Stimulated activated CD8-positive, alpha-beta memory T cell treated with anti-CD3 and anti-CD28 coated beads, Interleukin-7, amount 100 ng/mL, for 1 hour (primary cell): Measurements from ENCODE around the gene LENEP.

Source experiments
- DNase-seq, 2 donors: peaks; one replicate each; pipeline ENCODE4 v3.0.0-alpha.2; 2020; ENCODE audit warnings: low read depth in 2 of 2

Gene LENEP

GRCh38 chr1:154960446-154961136, 32.8 kb upstream of the LENEP start:
- DNase-seq: no peak

- peak; percentile 46 to 55 for DNase-seq
Observed at GRCh38 chr1:154961207-154962155, 31.9 kb upstream of the LENEP start, which contains the start of gene PYGO2. PYGO2 (minus strand) TSS chr1:154961782; CDS start chr1:154961576, 206 bp downstream.

GRCh38 chr1:154962156-154962749, 31.1 kb upstream of the LENEP start:
- no peak for DNase-seq

GRCh38 chr1:154962795-154963330, 30.5 kb upstream of the LENEP start:
- no peak for DNase-seq

GRCh38 chr1:154963643-154964042, 29.7 kb upstream of the LENEP start:
- no peak for DNase-seq

- no peak for DNase-seq
Observed at GRCh38 chr1:154964359-154964758, 29.0 kb upstream of the LENEP start.

- no peak for DNase-seq
Observed at GRCh38 chr1:154966111-154966510, 27.3 kb upstream of the LENEP start.

- DNase-seq: no peak
Observed at GRCh38 chr1:154967331-154967950, 25.9 kb upstream of the LENEP start.

GRCh38 chr1:154968731-154969130, 24.7 kb upstream of the LENEP start:
- no peak for DNase-seq

GRCh38 chr1:154969246-154969645, 24.1 kb upstream of the LENEP start:
- no peak for DNase-seq

- DNase-seq: no peak
Observed at GRCh38 chr1:154969860-154970452, 23.4 kb upstream of the LENEP start.

GRCh38 chr1:154970631-154971340, 22.6 kb upstream of the LENEP start, which contains the start of gene SHC1:
SHC1 (minus strand) TSS chr1:154970747; CDS start chr1:154970526, 221 bp downstream.
- no peak for DNase-seq

GRCh38 chr1:154971341-154971998, 21.9 kb upstream of the LENEP start:
- DNase-seq: no peak

- DNase-seq: no peak
Observed at GRCh38 chr1:154972213-154972516, 21.2 kb upstream of the LENEP start.

- DNase-seq: no peak
Observed at GRCh38 chr1:154972517-154973343, 20.7 kb upstream of the LENEP start.

- DNase-seq: peak; percentile 71 to 85
Observed at GRCh38 chr1:154973344-154974101, 19.9 kb upstream of the LENEP start.

GRCh38 chr1:154974102-154974807, 19.1 kb upstream of the LENEP start, which contains the start of gene CKS1B:
CKS1B (plus strand) TSS chr1:154974681; CDS start chr1:154974746, 65 bp downstream.
- DNase-seq: peak; percentile 90
